HepG2 (cell line): ENCODE measurements around the gene RUVBL2. TPM values are rescaled to one million over a fixed set of nuclear protein-coding genes. Genes with fewer than 3 reads are reported as not detected.

Source experiments
- BHLHE40 ChIP-seq: IDR thresholded peaks from 2 replicates; pipeline ENCODE4 v1.6.1; 2011; ENCODE audit warnings: low read length, improper control_type of control experiment
- ESRRA ChIP-seq: sonication (generic); formaldehyde crosslinking; IDR thresholded peaks from 2 replicates; pipeline ENCODE4 v1.5.1; 2020; ENCODE audit warnings: mild to moderate bottlenecking, low read depth, missing genetic modification reagents
- KLF6 ChIP-seq: IDR thresholded peaks from 2 replicates; pipeline ENCODE4 v1.8.0; 2016; ENCODE audit warnings: missing biosample characterization, missing genetic modification reagents
- MIXL1 ChIP-seq: IDR thresholded peaks from 2 replicates; pipeline ENCODE4 v1.6.1; 2016
- MYC ChIP-seq: sonication (generic); formaldehyde crosslinking; IDR thresholded peaks from 2 replicates; pipeline ENCODE4 v1.9.0; 2021; ENCODE audit warnings: missing genetic modification reagents, borderline replicate concordance
- NFKB2 ChIP-seq: sonication (generic); formaldehyde crosslinking; IDR thresholded peaks from 2 replicates; pipeline ENCODE4 v1.4.0; 2020; ENCODE audit warnings: missing genetic modification reagents, borderline replicate concordance
- NONO ChIP-seq, 2 experiments: fragments of 450-650 bp in 1 of 2; sonication (generic) in 1 of 2; formaldehyde crosslinking in 1 of 2; IDR thresholded peaks in 1 of 2; conservative IDR thresholded peaks in 1 of 2; 2 replicates each; pipeline versions ENCODE4 v1.6.1 to v1.8.0; 2017 to 2022; ENCODE audit warnings: mild to moderate bottlenecking in 1 of 2, missing genetic modification reagents in 1 of 2, moderate library complexity in 1 of 2
- SAFB2 ChIP-seq: sonication (generic); formaldehyde crosslinking; IDR thresholded peaks from 2 replicates; pipeline ENCODE4 v1.5.1; 2020; ENCODE audit warnings: missing genetic modification reagents, low read depth, mild to moderate bottlenecking, borderline replicate concordance
- SMARCE1 ChIP-seq: fragments of 450-650 bp; IDR thresholded peaks from 2 replicates; pipeline ENCODE4 v1.6.1; 2017; ENCODE audit warnings: borderline replicate concordance
- SOX5 ChIP-seq: IDR thresholded peaks from 2 replicates; pipeline ENCODE4 v1.6.1; 2016; ENCODE audit warnings: borderline replicate concordance
- U2AF1 ChIP-seq: fragments of 200-400 bp; formaldehyde crosslinking; optimal IDR thresholded peaks from 2 replicates; pipeline ENCODE3; 2017; ENCODE audit warnings: mild to moderate bottlenecking, low read depth, low read length
- ZBTB21 ChIP-seq: sonication (generic); formaldehyde crosslinking; IDR thresholded peaks from 2 replicates; pipeline ENCODE4 v1.4.0; 2020; ENCODE audit warnings: missing genetic modification reagents
- ZNF224 ChIP-seq: sonication (generic); formaldehyde crosslinking; IDR thresholded peaks from 2 replicates; pipeline ENCODE4 v1.5.0; 2020; ENCODE audit warnings: mild to moderate bottlenecking, missing genetic modification reagents
- ZNF335 ChIP-seq: sonication (generic); formaldehyde crosslinking; IDR thresholded peaks from 2 replicates; pipeline ENCODE4 v1.4.0; 2020; ENCODE audit warnings: missing genetic modification reagents
- ZNF34 ChIP-seq: sonication (generic); formaldehyde crosslinking; IDR thresholded peaks from 2 replicates; pipeline ENCODE4 v1.4.0; 2020; ENCODE audit warnings: mild to moderate bottlenecking, missing genetic modification reagents, borderline replicate concordance
- ZNF672 ChIP-seq: sonication (generic); formaldehyde crosslinking; IDR thresholded peaks from 2 replicates; pipeline ENCODE4 v1.8.1; 2022; ENCODE audit warnings: missing genetic modification reagents
- polyA plus RNA-seq, 8 experiments: library from polyadenylated mRNA; depleted of rRNA in 3 of 8; stranded (reverse) in 7 of 8; unstranded in 1 of 8; fragments of >200 nt; fragmentation: Illumina TruSeq in 4 of 8; extraction: Trizol in 4 of 8; gene quantifications; 2 replicates each; pipeline versions ENCODE4 v1.2.1 to v1.2.3, GENCODE V29; 2011 to 2016; ENCODE audit warnings: low read depth in 4 of 8, missing spikeins in 1 of 8, mixed read lengths in 1 of 8; ENCODE audit not compliant: insufficient read depth in 1 of 8
- total RNA-seq, 5 experiments: library from RNA; depleted of rRNA; stranded (reverse); fragments of >200 nt; fragmentation: Illumina TruSeq; extraction: Trizol; gene quantifications; 2 replicates each; pipeline ENCODE4 v1.2.3, GENCODE V29; 2016; ENCODE audit warnings: low read depth in 1 of 5
- TF ChIP-seq, protein P1 (sequence below): IDR thresholded peaks from 2 replicates; pipeline ENCODE4 v1.4.0; 2020; ENCODE audit warnings: mild to moderate bottlenecking, missing genetic modification reagents
- TF ChIP-seq, protein P2 (sequence below): sonication (generic); formaldehyde crosslinking; conservative IDR thresholded peaks from 2 replicates; pipeline ENCODE4 v1.8.0; 2022; ENCODE audit warnings: missing genetic modification reagents
- TF ChIP-seq, protein P3 (sequence below): sonication (generic); formaldehyde crosslinking; conservative IDR thresholded peaks from 2 replicates; pipeline ENCODE4 v1.4.0; 2020; ENCODE audit warnings: missing genetic modification reagents
- TF ChIP-seq, protein P4 (sequence below): sonication (generic); formaldehyde crosslinking; IDR thresholded peaks from 2 replicates; pipeline ENCODE4 v1.5.1; 2020; ENCODE audit warnings: missing genetic modification reagents, mild to moderate bottlenecking, borderline replicate concordance

The RUVBL2 gene
- total and polyA plus RNA-seq, 2 of the 13 experiments (the other 11 are each of a cell fraction or from before 2014, with no cell fraction given), result 120 to 122 TPM

DNA sequence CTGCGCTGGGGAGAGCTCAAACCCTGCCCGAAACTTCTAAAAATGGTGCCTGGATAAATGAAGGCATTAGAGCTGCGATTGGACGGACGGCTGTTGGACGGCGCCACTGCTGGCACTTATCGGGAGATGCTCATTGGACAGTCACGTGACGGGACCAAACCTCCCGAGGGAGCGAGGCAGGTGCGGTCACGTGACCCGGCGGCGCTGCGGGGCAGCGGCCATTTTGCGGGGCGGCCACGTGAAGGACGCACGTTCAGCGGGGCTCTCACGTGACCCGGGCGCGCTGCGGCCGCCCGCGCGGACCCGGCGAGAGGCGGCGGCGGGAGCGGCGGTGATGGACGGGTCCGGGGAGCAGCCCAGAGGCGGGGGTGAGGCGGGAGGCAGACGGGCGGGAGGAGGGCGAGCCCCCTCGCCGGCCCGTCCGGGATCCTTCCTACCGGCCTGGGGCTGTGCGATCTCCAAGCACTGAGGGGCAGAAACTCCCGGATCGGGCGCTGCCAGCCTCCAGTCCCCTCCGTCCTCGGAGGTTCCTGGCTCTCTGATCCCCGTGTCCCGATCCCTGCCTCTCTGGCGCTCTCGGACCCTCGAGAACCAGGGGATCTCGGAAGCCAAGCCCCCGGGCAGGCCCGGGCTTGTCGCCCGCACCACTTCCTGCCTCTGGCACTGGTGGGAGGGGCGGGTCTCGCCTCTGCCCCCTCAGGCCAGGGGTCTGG is 38.9 kb upstream of the RUVBL2 start, which contains the start of gene BAX (continued):
- TF ChIP-seq SOX5 (CRISPR knock-in tag) (peak; percentile 46; the same call in 1 of the 2 replicates), ZNF672 (no peak), ZNF34 (no peak), BHLHE40 (peak; percentile 100), NONO (IDR thresholded peaks at IDR 0.05) (no peak), NONO (CRISPR knock-in tag; conservative IDR thresholded peaks at IDR 0.05) (peak; percentile 78), ZBTB21 (CRISPR knock-in tag) (0 out of 2 replicates have a peak, but pooled peaks have one; percentile 13), SMARCE1 (no peak), ESRRA (peak; percentile 50; the same call in 1 of the 2 replicates), U2AF1 (peak; percentile 2), KLF6 (peak; percentile 64; the same call in 1 of the 2 replicates), MYC (CRISPR knock-in tag) (peak; percentile 82), ZNF224 (CRISPR knock-in tag) (no peak), MIXL1 (CRISPR knock-in tag) (peak; percentile 50; the same call in 1 of the 2 replicates), NFKB2 (CRISPR knock-in tag) (peak; percentile 22; the same call in 1 of the 2 replicates), SAFB2 (peak; percentile 75; the same call in 1 of the 2 replicates), ZNF335 (CRISPR knock-in tag) (0 out of 2 replicates have a peak, but pooled peaks have one; percentile 19)
- TF ChIP-seq, protein P1, sequence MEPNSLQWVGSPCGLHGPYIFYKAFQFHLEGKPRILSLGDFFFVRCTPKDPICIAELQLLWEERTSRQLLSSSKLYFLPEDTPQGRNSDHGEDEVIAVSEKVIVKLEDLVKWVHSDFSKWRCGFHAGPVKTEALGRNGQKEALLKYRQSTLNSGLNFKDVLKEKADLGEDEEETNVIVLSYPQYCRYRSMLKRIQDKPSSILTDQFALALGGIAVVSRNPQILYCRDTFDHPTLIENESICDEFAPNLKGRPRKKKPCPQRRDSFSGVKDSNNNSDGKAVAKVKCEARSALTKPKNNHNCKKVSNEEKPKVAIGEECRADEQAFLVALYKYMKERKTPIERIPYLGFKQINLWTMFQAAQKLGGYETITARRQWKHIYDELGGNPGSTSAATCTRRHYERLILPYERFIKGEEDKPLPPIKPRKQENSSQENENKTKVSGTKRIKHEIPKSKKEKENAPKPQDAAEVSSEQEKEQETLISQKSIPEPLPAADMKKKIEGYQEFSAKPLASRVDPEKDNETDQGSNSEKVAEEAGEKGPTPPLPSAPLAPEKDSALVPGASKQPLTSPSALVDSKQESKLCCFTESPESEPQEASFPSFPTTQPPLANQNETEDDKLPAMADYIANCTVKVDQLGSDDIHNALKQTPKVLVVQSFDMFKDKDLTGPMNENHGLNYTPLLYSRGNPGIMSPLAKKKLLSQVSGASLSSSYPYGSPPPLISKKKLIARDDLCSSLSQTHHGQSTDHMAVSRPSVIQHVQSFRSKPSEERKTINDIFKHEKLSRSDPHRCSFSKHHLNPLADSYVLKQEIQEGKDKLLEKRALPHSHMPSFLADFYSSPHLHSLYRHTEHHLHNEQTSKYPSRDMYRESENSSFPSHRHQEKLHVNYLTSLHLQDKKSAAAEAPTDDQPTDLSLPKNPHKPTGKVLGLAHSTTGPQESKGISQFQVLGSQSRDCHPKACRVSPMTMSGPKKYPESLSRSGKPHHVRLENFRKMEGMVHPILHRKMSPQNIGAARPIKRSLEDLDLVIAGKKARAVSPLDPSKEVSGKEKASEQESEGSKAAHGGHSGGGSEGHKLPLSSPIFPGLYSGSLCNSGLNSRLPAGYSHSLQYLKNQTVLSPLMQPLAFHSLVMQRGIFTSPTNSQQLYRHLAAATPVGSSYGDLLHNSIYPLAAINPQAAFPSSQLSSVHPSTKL, result peak; percentile 79
- TF ChIP-seq, protein P2, sequence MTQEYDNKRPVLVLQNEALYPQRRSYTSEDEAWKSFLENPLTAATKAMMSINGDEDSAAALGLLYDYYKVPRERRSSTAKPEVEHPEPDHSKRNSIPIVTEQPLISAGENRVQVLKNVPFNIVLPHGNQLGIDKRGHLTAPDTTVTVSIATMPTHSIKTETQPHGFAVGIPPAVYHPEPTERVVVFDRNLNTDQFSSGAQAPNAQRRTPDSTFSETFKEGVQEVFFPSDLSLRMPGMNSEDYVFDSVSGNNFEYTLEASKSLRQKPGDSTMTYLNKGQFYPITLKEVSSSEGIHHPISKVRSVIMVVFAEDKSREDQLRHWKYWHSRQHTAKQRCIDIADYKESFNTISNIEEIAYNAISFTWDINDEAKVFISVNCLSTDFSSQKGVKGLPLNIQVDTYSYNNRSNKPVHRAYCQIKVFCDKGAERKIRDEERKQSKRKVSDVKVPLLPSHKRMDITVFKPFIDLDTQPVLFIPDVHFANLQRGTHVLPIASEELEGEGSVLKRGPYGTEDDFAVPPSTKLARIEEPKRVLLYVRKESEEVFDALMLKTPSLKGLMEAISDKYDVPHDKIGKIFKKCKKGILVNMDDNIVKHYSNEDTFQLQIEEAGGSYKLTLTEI (CRISPR knock-in tag), result no peak
- TF ChIP-seq, protein P3, sequence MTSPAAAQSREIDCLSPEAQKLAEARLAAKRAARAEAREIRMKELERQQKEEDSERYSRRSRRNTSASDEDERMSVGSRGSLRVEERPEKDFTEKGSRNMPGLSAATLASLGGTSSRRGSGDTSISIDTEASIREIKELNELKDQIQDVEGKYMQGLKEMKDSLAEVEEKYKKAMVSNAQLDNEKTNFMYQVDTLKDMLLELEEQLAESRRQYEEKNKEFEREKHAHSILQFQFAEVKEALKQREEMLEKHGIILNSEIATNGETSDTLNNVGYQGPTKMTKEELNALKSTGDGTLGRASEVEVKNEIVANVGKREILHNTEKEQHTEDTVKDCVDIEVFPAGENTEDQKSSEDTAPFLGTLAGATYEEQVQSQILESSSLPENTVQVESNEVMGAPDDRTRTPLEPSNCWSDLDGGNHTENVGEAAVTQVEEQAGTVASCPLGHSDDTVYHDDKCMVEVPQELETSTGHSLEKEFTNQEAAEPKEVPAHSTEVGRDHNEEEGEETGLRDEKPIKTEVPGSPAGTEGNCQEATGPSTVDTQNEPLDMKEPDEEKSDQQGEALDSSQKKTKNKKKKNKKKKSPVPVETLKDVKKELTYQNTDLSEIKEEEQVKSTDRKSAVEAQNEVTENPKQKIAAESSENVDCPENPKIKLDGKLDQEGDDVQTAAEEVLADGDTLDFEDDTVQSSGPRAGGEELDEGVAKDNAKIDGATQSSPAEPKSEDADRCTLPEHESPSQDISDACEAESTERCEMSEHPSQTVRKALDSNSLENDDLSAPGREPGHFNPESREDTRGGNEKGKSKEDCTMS (CRISPR knock-in tag), result no peak
- TF ChIP-seq, protein P4, sequence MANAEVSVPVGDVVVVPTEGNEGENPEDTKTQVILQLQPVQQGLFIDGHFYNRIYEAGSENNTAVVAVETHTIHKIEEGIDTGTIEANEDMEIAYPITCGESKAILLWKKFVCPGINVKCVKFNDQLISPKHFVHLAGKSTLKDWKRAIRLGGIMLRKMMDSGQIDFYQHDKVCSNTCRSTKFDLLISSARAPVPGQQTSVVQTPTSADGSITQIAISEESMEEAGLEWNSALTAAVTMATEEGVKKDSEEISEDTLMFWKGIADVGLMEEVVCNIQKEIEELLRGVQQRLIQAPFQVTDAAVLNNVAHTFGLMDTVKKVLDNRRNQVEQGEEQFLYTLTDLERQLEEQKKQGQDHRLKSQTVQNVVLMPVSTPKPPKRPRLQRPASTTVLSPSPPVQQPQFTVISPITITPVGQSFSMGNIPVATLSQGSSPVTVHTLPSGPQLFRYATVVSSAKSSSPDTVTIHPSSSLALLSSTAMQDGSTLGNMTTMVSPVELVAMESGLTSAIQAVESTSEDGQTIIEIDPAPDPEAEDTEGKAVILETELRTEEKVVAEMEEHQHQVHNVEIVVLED (CRISPR knock-in tag), result peak; percentile 98
